HepG2 (cell line): ENCODE measurements around the gene MARF1. TPM values are rescaled to one million over a fixed set of nuclear protein-coding genes. Genes with fewer than 3 reads are reported as not detected.

Experiments
- BRCA1 ChIP-seq: sonication (generic); formaldehyde crosslinking; IDR thresholded peaks from 2 replicates; pipeline ENCODE4 v1.4.0; 2020; ENCODE audit warnings: missing genetic modification reagents
- JUNB ChIP-seq: sonication (generic); formaldehyde crosslinking; IDR thresholded peaks from 2 replicates; pipeline ENCODE4 v1.8.0; 2022; ENCODE audit warnings: missing genetic modification reagents, mild to moderate bottlenecking, borderline replicate concordance
- KLF9 ChIP-seq: IDR thresholded peaks from 2 replicates; pipeline ENCODE4 v1.6.1; 2016; ENCODE audit warnings: low read depth
- MIER2 ChIP-seq: IDR thresholded peaks from 2 replicates; pipeline ENCODE4 v1.6.1; 2016; ENCODE audit warnings: missing biosample characterization, missing genetic modification reagents
- RFX1 ChIP-seq: fragments of 450-650 bp; IDR thresholded peaks from 2 replicates; pipeline ENCODE4 v1.6.1; 2017
- TFE3 ChIP-seq: IDR thresholded peaks from 2 replicates; pipeline ENCODE4 v1.6.1; 2016
- ZFX ChIP-seq: sonication (generic); formaldehyde crosslinking; IDR thresholded peaks from 2 replicates; pipeline ENCODE4 v1.4.0; 2020; ENCODE audit warnings: mild to moderate bottlenecking, low read depth, missing genetic modification reagents, moderate library complexity
- ZNF101 ChIP-seq: sonication (generic); formaldehyde crosslinking; IDR thresholded peaks from 2 replicates; pipeline ENCODE4 v1.4.0; 2020; ENCODE audit warnings: mild to moderate bottlenecking, low read depth, missing genetic modification reagents, borderline replicate concordance
- ZNF138 ChIP-seq: sonication (generic); formaldehyde crosslinking; IDR thresholded peaks from 2 replicates; pipeline ENCODE4 v1.5.0; 2020; ENCODE audit warnings: mild to moderate bottlenecking, low read depth, missing genetic modification reagents
- ZNF549 ChIP-seq: sonication (generic); formaldehyde crosslinking; IDR thresholded peaks from 2 replicates; pipeline ENCODE4 v1.5.0; 2020; ENCODE audit warnings: missing genetic modification reagents
- ZNF777 ChIP-seq: sonication (generic); formaldehyde crosslinking; IDR thresholded peaks from 2 replicates; pipeline ENCODE4 v1.4.0; 2020; ENCODE audit warnings: missing genetic modification reagents
- ZSCAN21 ChIP-seq: sonication (generic); formaldehyde crosslinking; IDR thresholded peaks from 2 replicates; pipeline ENCODE4 v1.8.0; 2022; ENCODE audit warnings: mild to moderate bottlenecking, missing genetic modification reagents, moderate library complexity, borderline replicate concordance
- polyA plus RNA-seq, 8 experiments: library from polyadenylated mRNA; depleted of rRNA in 3 of 8; stranded (reverse) in 7 of 8; unstranded in 1 of 8; fragments of >200 nt; fragmentation: Illumina TruSeq in 4 of 8; extraction: Trizol in 4 of 8; gene quantifications; 2 replicates each; pipeline versions ENCODE4 v1.2.1 to v1.2.3, GENCODE V29; 2011 to 2016; ENCODE audit warnings: low read depth in 4 of 8, missing spikeins in 1 of 8, mixed read lengths in 1 of 8; ENCODE audit not compliant: insufficient read depth in 1 of 8
- total RNA-seq, 5 experiments: library from RNA; depleted of rRNA; stranded (reverse); fragments of >200 nt; fragmentation: Illumina TruSeq; extraction: Trizol; gene quantifications; 2 replicates each; pipeline ENCODE4 v1.2.3, GENCODE V29; 2016; ENCODE audit warnings: low read depth in 1 of 5
- TF ChIP-seq, protein P1 (sequence below): sonication (generic); formaldehyde crosslinking; IDR thresholded peaks from 2 replicates; pipeline ENCODE4 v1.5.0; 2020; ENCODE audit warnings: missing genetic modification reagents
- TF ChIP-seq, protein P2 (sequence below): sonication (generic); formaldehyde crosslinking; IDR thresholded peaks from 2 replicates; pipeline ENCODE4 v1.8.0; 2022; ENCODE audit warnings: mild to moderate bottlenecking, missing genetic modification reagents; ENCODE audit not compliant: insufficient replicate concordance
- TF ChIP-seq, protein P3 (sequence below): IDR thresholded peaks from 2 replicates; pipeline ENCODE4 v1.6.1; 2016; ENCODE audit warnings: missing compliant biosample characterization, missing genetic modification reagents, borderline replicate concordance
- TF ChIP-seq, protein P4 (sequence below): sonication (generic); formaldehyde crosslinking; IDR thresholded peaks from 2 replicates; pipeline ENCODE4 v1.4.0; 2020; ENCODE audit warnings: missing genetic modification reagents, borderline replicate concordance
- TF ChIP-seq, protein P5 (sequence below): sonication (generic); formaldehyde crosslinking; IDR thresholded peaks from 2 replicates; pipeline ENCODE4 v1.9.0; 2022; ENCODE audit warnings: low read depth, missing genetic modification reagents

Gene MARF1
- total and polyA plus RNA-seq, 2 of the 13 experiments (the other 11 are each of a cell fraction or from before 2014, with no cell fraction given): 8.7 to 20.7 TPM

DNA sequence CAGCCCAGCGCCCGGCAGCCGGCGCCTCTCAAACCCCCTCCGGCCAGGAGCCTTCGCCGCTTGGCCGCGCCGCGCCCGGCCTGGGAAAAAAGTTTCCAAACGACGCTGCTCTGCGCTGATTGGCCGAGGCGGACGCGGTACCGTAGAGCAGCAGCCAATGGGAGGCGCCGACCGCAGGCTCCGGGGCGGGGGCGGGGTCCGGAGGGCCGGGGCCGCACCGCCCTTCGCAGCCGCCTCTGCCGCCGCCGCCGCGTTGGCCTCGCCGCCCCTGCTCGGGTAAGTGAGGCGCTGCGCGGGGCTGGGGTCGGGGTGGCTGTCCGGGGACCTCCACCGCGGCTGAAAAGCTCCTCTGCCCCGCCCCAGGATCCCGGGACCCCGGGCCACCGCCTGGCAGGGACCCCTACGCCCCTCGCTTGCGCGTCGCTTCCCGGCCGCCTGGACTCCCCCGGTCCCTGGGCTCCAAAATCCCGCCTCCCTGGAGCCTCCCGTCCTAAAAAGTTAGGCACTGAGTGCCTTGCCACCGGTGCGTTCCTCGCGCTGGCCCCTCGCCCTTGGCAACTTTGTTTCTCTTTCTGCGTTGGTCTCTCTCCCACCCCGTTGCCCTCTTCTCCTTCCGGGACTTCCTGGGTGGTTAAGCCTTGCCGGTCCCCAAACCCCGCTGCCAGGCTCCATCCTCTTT, 7.2 kb upstream of the MARF1 start, which contains the start of gene NDE1 (continued):
- TF ChIP-seq, protein P1, sequence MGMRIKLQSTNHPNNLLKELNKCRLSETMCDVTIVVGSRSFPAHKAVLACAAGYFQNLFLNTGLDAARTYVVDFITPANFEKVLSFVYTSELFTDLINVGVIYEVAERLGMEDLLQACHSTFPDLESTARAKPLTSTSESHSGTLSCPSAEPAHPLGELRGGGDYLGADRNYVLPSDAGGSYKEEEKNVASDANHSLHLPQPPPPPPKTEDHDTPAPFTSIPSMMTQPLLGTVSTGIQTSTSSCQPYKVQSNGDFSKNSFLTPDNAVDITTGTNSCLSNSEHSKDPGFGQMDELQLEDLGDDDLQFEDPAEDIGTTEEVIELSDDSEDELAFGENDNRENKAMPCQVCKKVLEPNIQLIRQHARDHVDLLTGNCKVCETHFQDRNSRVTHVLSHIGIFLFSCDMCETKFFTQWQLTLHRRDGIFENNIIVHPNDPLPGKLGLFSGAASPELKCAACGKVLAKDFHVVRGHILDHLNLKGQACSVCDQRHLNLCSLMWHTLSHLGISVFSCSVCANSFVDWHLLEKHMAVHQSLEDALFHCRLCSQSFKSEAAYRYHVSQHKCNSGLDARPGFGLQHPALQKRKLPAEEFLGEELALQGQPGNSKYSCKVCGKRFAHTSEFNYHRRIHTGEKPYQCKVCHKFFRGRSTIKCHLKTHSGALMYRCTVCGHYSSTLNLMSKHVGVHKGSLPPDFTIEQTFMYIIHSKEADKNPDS (CRISPR knock-in tag): peak; percentile 42; the same call in 1 of the 2 replicates
- TF ChIP-seq, protein P2, sequence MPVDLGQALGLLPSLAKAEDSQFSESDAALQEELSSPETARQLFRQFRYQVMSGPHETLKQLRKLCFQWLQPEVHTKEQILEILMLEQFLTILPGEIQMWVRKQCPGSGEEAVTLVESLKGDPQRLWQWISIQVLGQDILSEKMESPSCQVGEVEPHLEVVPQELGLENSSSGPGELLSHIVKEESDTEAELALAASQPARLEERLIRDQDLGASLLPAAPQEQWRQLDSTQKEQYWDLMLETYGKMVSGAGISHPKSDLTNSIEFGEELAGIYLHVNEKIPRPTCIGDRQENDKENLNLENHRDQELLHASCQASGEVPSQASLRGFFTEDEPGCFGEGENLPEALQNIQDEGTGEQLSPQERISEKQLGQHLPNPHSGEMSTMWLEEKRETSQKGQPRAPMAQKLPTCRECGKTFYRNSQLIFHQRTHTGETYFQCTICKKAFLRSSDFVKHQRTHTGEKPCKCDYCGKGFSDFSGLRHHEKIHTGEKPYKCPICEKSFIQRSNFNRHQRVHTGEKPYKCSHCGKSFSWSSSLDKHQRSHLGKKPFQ: no peak
- TF ChIP-seq ZNF777 (CRISPR knock-in tag) (peak; percentile 68), BRCA1 (CRISPR knock-in tag) (peak; percentile 85), MIER2 (CRISPR knock-in tag) (no peak), RFX1 (no peak; the same call in 1 of the 2 replicates), ZSCAN21 (CRISPR knock-in tag) (peak; percentile 84), TFE3 (CRISPR knock-in tag) (0 out of 2 replicates have a peak, but pooled peaks have one; percentile 1), KLF9 (CRISPR knock-in tag) (no peak; the same call in 1 of the 2 replicates), ZNF138 (CRISPR knock-in tag) (peak; percentile 58; the same call in 1 of the 2 replicates), ZNF549 (CRISPR knock-in tag) (no peak), JUNB (CRISPR knock-in tag) (no peak), ZNF101 (CRISPR knock-in tag) (no peak), ZFX (CRISPR knock-in tag) (peak; percentile 76)
- TF ChIP-seq, protein P3, sequence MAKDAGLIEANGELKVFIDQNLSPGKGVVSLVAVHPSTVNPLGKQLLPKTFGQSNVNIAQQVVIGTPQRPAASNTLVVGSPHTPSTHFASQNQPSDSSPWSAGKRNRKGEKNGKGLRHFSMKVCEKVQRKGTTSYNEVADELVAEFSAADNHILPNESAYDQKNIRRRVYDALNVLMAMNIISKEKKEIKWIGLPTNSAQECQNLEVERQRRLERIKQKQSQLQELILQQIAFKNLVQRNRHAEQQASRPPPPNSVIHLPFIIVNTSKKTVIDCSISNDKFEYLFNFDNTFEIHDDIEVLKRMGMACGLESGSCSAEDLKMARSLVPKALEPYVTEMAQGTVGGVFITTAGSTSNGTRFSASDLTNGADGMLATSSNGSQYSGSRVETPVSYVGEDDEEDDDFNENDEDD (CRISPR knock-in tag): peak; percentile 96; the same call in 1 of the 2 replicates
- TF ChIP-seq, protein P4, sequence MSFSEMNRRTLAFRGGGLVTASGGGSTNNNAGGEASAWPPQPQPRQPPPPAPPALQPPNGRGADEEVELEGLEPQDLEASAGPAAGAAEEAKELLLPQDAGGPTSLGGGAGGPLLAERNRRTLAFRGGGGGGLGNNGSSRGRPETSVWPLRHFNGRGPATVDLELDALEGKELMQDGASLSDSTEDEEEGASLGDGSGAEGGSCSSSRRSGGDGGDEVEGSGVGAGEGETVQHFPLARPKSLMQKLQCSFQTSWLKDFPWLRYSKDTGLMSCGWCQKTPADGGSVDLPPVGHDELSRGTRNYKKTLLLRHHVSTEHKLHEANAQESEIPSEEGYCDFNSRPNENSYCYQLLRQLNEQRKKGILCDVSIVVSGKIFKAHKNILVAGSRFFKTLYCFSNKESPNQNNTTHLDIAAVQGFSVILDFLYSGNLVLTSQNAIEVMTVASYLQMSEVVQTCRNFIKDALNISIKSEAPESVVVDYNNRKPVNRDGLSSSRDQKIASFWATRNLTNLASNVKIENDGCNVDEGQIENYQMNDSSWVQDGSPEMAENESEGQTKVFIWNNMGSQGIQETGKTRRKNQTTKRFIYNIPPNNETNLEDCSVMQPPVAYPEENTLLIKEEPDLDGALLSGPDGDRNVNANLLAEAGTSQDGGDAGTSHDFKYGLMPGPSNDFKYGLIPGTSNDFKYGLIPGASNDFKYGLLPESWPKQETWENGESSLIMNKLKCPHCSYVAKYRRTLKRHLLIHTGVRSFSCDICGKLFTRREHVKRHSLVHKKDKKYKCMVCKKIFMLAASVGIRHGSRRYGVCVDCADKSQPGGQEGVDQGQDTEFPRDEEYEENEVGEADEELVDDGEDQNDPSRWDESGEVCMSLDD: peak; percentile 25; the same call in 1 of the 2 replicates
- TF ChIP-seq, protein P5, sequence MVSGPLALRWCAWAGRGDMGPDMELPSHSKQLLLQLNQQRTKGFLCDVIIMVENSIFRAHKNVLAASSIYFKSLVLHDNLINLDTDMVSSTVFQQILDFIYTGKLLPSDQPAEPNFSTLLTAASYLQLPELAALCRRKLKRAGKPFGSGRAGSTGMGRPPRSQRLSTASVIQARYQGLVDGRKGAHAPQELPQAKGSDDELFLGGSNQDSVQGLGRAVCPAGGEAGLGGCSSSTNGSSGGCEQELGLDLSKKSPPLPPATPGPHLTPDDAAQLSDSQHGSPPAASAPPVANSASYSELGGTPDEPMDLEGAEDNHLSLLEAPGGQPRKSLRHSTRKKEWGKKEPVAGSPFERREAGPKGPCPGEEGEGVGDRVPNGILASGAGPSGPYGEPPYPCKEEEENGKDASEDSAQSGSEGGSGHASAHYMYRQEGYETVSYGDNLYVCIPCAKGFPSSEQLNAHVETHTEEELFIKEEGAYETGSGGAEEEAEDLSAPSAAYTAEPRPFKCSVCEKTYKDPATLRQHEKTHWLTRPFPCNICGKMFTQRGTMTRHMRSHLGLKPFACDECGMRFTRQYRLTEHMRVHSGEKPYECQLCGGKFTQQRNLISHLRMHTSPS: no peak
